GM12874 (cell line): Measurements from ENCODE around the gene CRIM1.

ENCODE experiments used
- TF ChIP-seq, protein P1 (sequence below): IDR thresholded peaks from 2 replicates; pipeline ENCODE4 v1.5.1; 2011; ENCODE audit warnings: low read depth, mild to moderate bottlenecking, control low read depth, low read length, moderate library complexity; ENCODE audit not compliant: insufficient read depth

Gene CRIM1

DNA sequence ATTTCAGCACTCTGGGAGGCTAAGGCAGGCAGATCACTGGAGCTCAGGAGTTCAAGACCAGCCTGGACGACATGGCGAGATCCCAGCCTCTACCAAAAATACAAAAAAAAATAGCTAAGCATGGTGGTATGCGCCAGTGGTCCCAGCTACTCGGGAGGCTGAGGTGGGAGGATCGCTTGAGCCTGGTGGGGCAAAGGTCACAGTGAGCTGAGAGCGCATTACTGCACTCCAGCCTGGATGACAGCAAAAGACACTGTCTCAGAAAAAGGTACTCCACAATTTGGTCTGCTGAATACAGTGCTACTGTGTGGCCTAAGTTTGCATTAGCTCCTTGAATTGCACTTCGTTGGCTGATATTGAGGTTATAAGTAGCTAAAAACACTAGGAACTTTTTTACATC lies 144.5 kb downstream of the CRIM1 start:
- TF ChIP-seq, protein P1, sequence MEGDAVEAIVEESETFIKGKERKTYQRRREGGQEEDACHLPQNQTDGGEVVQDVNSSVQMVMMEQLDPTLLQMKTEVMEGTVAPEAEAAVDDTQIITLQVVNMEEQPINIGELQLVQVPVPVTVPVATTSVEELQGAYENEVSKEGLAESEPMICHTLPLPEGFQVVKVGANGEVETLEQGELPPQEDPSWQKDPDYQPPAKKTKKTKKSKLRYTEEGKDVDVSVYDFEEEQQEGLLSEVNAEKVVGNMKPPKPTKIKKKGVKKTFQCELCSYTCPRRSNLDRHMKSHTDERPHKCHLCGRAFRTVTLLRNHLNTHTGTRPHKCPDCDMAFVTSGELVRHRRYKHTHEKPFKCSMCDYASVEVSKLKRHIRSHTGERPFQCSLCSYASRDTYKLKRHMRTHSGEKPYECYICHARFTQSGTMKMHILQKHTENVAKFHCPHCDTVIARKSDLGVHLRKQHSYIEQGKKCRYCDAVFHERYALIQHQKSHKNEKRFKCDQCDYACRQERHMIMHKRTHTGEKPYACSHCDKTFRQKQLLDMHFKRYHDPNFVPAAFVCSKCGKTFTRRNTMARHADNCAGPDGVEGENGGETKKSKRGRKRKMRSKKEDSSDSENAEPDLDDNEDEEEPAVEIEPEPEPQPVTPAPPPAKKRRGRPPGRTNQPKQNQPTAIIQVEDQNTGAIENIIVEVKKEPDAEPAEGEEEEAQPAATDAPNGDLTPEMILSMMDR: no peak

DNA sequence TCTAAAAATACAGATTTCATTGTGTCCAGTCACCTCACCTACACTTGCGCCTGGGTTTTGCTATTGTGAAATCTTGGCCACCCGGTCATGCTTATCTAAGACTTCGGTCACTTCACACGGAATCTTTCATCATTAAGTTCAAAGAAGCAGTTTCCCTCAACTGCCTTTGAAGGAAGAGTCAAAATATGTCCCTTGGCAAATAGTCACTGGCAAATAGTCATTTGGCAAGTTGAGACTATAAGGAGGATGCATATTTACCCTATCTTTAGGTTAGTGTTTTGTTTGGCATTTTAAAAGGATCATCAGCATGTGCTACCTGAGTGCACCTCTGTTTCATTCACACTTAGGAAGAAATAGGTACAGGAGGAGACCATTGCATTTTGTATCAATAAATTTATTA lies 146.5 kb downstream of the CRIM1 start:
- TF ChIP-seq, protein P1: no peak

DNA sequence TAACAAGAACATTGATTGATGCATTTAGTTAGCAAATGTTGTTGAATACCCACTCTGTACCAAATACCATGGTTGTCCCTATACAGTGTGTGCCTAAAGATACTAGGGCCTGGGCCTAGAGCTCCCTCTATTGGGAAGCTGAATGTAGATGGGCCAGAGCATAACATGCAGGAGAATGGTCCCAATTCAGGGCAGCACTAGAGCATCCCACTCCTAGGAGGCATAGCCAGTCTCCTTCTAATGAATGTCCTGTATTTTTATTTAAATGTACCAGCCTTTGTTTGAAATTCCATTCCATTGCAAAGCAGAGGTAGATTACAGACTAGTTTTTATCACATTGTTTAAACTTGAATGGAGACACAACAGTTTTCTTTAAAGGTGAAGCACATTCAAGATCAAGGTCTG lies 151.8 kb downstream of the CRIM1 start:
- TF ChIP-seq, protein P1: peak; percentile 80

DNA sequence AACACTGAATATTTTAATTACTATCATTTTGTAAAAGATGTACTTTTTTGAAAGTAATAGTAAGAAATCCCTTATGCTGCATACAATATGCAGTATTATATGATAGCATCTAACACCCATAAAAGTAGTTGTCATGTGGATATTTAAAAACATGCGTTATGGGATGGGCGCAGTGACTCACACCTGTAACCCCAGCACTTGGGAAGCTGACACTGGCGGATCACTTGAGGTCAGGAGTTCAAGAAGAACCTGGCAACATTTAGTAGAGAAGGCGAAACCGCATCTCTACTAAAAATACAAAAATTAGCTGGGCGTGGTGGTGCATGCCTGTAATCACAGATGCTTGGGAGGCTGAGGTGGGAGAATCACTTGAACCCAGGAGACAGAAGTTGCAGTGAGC lies 153.5 kb downstream of the CRIM1 start:
- TF ChIP-seq, protein P1: no peak

DNA sequence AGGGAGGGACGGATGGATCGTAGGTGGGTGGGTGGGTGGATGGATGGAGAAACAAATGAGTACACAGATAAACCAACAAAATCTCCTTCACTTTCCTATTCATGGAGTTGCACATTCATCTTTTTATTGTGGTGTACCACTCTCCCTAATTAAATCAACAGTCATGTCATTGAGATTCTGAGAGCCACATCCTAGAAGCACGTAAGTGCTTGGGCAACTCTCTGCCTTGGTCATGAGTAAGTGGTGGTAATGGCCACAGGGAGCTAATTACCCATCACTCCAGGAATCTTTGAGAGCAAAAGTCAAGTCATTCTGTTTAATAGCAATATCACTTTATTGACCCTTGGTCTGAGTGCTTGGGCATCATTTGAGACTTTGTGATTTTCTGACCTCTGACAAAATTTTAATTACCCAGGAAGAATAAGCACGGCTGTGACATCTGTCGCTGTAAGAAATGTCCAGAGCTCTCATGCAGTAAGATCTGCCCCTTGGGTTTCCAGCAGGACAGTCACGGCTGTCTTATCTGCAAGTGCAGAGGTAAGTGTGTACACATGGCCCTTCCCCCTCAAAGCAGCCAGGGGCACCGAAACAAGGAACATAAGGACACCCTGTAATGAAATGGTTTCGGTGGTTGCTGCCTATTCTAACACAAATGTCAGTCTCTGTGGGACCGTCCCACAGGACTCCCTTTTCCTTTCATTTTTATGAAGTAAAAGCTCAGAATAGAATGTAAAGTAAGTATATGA lies 156.5 kb downstream of the CRIM1 start:
- TF ChIP-seq, protein P1: no peak

DNA sequence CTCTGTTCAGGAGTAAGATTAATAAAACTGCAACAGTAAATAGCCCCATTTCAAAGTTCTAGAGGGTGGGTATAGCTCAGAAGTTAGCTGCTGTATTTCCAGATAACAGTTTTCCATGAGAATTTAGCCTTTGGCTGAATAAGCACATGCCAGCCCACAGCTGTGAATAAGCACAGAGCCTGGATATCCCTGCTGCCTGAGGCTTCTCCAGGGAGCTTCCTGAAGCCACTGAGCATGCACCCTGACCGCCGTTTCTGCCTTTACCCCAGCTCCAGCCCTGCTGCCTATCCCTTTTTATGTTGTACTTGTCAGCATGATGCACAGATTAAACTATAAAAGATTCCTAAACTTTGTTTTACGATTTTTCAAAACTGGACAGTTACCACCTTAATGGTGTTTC lies 157.1 kb downstream of the CRIM1 start:
- TF ChIP-seq, protein P1: no peak

DNA sequence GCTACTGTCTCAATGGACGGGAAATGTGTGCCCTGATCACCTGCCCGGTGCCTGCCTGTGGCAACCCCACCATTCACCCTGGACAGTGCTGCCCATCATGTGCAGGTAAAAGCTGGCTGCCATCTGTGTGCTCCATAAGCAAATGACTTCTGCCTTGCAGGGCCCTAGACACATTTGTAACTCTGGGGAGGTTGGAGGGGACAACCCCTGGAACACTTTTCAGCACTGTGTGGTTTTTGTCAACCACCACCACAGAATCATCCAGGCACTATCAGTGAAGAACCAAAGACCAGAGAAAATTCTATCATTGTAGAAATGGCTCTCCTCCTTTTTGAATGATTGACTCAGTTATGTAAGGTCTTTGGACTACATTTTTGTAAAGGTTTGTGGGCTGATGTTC lies 158.1 kb downstream of the CRIM1 start:
- TF ChIP-seq, protein P1: no peak

DNA sequence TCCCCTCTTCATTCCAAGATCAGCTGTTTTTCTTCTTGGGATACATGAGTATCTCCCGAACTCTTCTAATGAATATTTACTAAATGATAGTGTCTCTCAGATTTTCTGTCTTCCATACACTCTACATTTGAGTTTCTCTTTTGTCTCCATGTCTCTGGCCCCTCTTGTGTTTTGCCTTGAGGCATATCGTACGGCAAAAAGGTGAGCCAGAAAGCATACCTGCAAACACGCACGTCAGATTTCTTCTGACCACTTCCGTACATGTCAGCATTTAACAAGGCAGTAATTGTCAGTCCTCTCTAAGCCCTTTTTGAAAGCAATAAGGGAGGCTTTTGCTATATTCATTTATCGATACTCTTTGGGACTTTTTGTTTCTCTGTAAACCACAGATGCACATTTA lies 160.0 kb downstream of the CRIM1 start:
- TF ChIP-seq, protein P1: no peak
